Nasal cavity respiratory epithelium epithelial cell of viscerocranial mucosa (primary cell): ENCODE results near the gene MXD4. TPM values are rescaled to one million over a fixed set of nuclear protein-coding genes. Genes with fewer than 3 reads are reported as not detected.

Experiments used
- total RNA-seq: library from RNA; depleted of rRNA; stranded (reverse); fragments of >200 nt; gene quantifications from 2 replicates; pipeline ENCODE4 v1.2.3, GENCODE V29; 2014

The MXD4 gene, protein sequence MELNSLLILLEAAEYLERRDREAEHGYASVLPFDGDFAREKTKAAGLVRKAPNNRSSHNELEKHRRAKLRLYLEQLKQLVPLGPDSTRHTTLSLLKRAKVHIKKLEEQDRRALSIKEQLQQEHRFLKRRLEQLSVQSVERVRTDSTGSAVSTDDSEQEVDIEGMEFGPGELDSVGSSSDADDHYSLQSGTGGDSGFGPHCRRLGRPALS
- 4.8 and 28.5 TPM in 2 replicates for total RNA-seq

DNA sequence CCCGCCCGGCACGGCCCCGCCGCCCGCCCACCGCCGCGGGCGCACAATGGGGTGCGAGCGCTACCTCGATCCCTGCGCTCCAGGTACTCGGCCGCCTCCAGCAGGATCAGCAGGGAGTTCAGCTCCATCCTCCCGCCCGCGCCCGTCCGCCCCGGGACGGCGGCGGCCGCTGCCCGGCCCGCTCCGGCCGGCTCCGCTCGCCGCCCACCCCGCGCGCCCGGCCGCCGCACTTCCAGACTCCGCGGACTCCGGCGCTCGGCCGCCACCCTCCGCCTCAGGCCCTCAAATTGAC, at the start of gene MXD4:
TSS of gene MXD4 (minus strand) at position 257 of the 292 bp plus-strand sequence. CDS start at position 128, 129 bp downstream.

DNA sequence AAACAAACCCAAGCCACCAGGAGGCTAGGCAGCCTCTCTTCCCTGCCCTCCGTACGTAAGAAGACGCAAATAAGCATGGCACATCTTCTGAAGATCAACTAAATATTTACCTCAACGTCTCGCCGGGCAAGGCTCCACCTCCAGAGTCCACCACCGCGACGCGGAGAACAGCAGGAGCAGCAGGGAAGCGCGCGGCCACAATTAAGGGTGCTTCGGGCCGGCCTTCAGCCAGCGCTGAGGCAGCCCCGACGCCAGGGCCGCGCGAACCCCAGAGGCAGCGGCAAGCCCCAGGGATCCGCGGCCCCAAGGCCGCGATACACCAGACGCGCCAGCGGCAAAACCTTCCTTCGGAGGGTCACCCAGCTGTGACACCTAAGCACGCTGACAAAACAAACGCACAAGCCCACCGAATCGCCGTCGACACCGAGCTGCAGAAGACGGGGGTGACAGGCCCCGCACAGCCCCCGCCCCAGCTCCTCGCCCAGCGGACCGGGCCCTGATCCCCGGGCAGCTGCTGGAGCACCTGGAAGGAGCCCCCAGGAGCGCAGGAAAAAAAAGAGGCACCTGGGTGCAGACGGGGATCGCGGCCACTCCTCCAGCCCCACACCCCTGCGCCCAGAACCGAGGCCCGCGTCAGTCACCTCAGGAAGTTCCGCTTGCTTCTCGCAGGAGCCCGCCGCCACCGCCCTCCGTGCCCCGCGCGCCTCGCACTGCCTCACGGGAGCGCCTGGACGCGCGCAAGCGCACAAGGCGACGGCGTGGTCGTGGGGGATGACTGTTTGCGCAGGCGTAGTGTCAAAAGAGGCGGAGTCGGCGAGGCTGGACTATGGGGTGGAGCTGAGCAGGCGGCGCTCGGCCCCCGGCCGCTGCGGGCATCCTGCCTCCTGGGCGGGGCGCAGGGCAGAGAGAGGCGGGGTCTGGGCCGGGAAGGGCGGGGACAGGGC, 20.2 kb downstream of the MXD4 start, which contains the start of the genes HAUS3 and POLN:
TSS of gene HAUS3 (minus strand) at position 712 of the 944 bp plus-strand sequence. CDS start 1,175 bp downstream, outside the sequence.
TSS of gene POLN (minus strand) at position 712 of the 944 bp plus-strand sequence. CDS start 12,890 bp downstream, outside the sequence.

Other genes starting within 250 kb of the MXD4 start
- 0.34 and 0.36 TPM in 2 replicates for gene NAT8L, start 202.8 kb downstream of the MXD4 start, total RNA-seq
- 10.6 and 14.0 TPM in 2 replicates for gene HAUS3, start 20.0 kb downstream of the MXD4 start, total RNA-seq
- 1.4 and 4.1 TPM in 2 replicates for gene POLN, start 20.0 kb downstream of the MXD4 start, total RNA-seq
- gene ZFYVE28, start 156.5 kb upstream of the MXD4 start, total RNA-seq = 0.68 and 0.93 TPM in 2 replicates
- not detected in 2 replicates for gene CFAP99, start 156.8 kb upstream of the MXD4 start, total RNA-seq
- gene RNF4, start 207.0 kb upstream of the MXD4 start, total RNA-seq = 49.9 and 94.1 TPM in 2 replicates